Transverse colon (tissue), 4 donors: ENCODE measurements around the gene TECPR2.

Experiments used
- EP300 ChIP-seq: sonication (generic); formaldehyde crosslinking; IDR thresholded peaks from one replicate; pipeline ENCODE4 v1.6.1; 2017; ENCODE audit warnings: antibody characterized with exemption, low read depth
- POLR2A ChIP-seq: fragments of 450-650 bp; IDR thresholded peaks from one replicate; pipeline ENCODE4 v1.6.1; 2016; ENCODE audit warnings: antibody characterized with exemption, mild to moderate bottlenecking, moderate library complexity
- POLR2AphosphoS5 ChIP-seq, 3 donors: sonication (generic); formaldehyde crosslinking; IDR thresholded peaks; one replicate each; pipeline ENCODE4 v1.6.1; 2016; ENCODE audit warnings: antibody characterized with exemption in 3 of 3
- TF ChIP-seq, protein P1 (sequence below), 5 experiments: fragments of 200-600 bp in 3 of 5; fragments of 450-650 bp in 2 of 5; sonication (generic) in 3 of 5; IDR thresholded peaks; 1 replicate in 2 of 5; 2 replicates in 3 of 5; pipeline ENCODE4 v1.5.1; 2016 to 2017; ENCODE audit warnings: antibody characterized with exemption in 5 of 5, inconsistent platforms in 3 of 5, mild to moderate bottlenecking in 2 of 5, moderate library complexity in 1 of 5

- TF ChIP-seq, protein P1, sequence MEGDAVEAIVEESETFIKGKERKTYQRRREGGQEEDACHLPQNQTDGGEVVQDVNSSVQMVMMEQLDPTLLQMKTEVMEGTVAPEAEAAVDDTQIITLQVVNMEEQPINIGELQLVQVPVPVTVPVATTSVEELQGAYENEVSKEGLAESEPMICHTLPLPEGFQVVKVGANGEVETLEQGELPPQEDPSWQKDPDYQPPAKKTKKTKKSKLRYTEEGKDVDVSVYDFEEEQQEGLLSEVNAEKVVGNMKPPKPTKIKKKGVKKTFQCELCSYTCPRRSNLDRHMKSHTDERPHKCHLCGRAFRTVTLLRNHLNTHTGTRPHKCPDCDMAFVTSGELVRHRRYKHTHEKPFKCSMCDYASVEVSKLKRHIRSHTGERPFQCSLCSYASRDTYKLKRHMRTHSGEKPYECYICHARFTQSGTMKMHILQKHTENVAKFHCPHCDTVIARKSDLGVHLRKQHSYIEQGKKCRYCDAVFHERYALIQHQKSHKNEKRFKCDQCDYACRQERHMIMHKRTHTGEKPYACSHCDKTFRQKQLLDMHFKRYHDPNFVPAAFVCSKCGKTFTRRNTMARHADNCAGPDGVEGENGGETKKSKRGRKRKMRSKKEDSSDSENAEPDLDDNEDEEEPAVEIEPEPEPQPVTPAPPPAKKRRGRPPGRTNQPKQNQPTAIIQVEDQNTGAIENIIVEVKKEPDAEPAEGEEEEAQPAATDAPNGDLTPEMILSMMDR (IDR thresholded peaks at IDR 0.05), result no peak
- TF ChIP-seq POLR2AphosphoS5 (IDR thresholded peaks at IDR 0.05) (no peak), POLR2A (no peak), EP300 (no peak)
Measured at GRCh38 chr14:102486513-102487203, 123.9 kb downstream of the TECPR2 start.
